Suprapubic skin (tissue), 3 donors: ENCODE data around the gene ATG14.

Source experiments
- POLR2AphosphoS5 ChIP-seq, 3 donors: sonication (generic); formaldehyde crosslinking; IDR thresholded peaks; one replicate each; pipeline ENCODE4 v1.6.1; 2017; ENCODE audit warnings: antibody characterized with exemption in 3 of 3
- TF ChIP-seq, protein P1 (sequence below), 2 donors: fragments of 200-600 bp in 1 of 2; fragments of 450-650 bp in 1 of 2; sonication (generic) in 1 of 2; IDR thresholded peaks; one replicate each; pipeline ENCODE4 v1.5.1; 2016 to 2019; ENCODE audit warnings: antibody characterized with exemption in 2 of 2, mild to moderate bottlenecking in 1 of 2, moderate library complexity in 1 of 2

DNA sequence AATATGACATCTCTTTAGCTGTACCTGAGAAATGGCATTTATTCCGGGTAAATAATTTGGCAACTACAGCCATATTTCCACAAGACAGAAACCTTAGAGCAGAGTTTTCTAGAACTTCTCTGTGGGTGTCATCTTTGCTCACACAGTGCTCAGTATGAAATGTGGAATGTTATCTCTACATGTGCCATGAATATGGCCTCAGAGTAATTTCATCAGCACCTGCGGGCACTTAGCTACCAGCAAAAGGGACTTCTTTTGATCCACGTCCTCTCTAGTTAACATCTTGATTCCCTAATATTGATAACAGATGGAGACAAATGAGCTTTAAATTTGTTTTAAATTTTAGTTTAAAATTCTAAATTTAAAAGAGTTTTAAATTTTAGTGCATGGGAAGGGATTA lies 2.9 kb upstream of the ATG14 start:
- TF ChIP-seq, protein P1, sequence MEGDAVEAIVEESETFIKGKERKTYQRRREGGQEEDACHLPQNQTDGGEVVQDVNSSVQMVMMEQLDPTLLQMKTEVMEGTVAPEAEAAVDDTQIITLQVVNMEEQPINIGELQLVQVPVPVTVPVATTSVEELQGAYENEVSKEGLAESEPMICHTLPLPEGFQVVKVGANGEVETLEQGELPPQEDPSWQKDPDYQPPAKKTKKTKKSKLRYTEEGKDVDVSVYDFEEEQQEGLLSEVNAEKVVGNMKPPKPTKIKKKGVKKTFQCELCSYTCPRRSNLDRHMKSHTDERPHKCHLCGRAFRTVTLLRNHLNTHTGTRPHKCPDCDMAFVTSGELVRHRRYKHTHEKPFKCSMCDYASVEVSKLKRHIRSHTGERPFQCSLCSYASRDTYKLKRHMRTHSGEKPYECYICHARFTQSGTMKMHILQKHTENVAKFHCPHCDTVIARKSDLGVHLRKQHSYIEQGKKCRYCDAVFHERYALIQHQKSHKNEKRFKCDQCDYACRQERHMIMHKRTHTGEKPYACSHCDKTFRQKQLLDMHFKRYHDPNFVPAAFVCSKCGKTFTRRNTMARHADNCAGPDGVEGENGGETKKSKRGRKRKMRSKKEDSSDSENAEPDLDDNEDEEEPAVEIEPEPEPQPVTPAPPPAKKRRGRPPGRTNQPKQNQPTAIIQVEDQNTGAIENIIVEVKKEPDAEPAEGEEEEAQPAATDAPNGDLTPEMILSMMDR (IDR thresholded peaks at IDR 0.05) = no peak
- no peak for TF ChIP-seq POLR2AphosphoS5 (IDR thresholded peaks at IDR 0.05)
